Neural cell (in vitro differentiated cells): Measurements from ENCODE around the gene KDM2A.

Source experiments
- CTCF ChIP-seq: fragments of 450-650 bp; IDR thresholded peaks from 2 replicates; pipeline ENCODE4 v1.5.1; 2014; ENCODE audit warnings: antibody characterized with exemption, mild to moderate bottlenecking, moderate library complexity; ENCODE audit not compliant: poor library complexity, severe bottlenecking
- EZH2 ChIP-seq: fragments of 200-600, 300-800 bp; shearing (Covaris generic), sonication (generic); IDR thresholded peaks from 2 replicates; pipeline ENCODE4 v1.6.1; 2014; ENCODE audit warnings: antibody characterized with exemption, low read length, borderline replicate concordance, mild to moderate bottlenecking; ENCODE audit not compliant: insufficient read depth, poor library complexity, severe bottlenecking
- POLR2AphosphoS5 ChIP-seq: IDR thresholded peaks from 2 replicates; pipeline ENCODE4 v1.6.1; 2012
- RAD21 ChIP-seq: fragments of 450-650 bp; conservative IDR thresholded peaks from 2 replicates; pipeline ENCODE4 v1.6.1; 2014; ENCODE audit warnings: antibody characterized with exemption, mild to moderate bottlenecking, moderate library complexity
- REST ChIP-seq: IDR thresholded peaks from 2 replicates; pipeline ENCODE4 v1.6.1; 2012; ENCODE audit warnings: borderline replicate concordance
- SMC3 ChIP-seq: fragments of 450-650 bp; conservative IDR thresholded peaks from 2 replicates; pipeline ENCODE4 v1.6.1; 2014; ENCODE audit warnings: antibody characterized with exemption, mild to moderate bottlenecking, moderate library complexity; ENCODE audit not compliant: poor library complexity

- no peak for TF ChIP-seq RAD21
- TF ChIP-seq REST, result no peak
- no peak for TF ChIP-seq CTCF
- no peak for TF ChIP-seq EZH2
- TF ChIP-seq POLR2AphosphoS5, result peak; percentile 19
- TF ChIP-seq SMC3, result no peak
These were observed 58.6 kb downstream of the KDM2A start for GRCh38 chr11:67177399-67178281.
